ENCODE results near the gene PIN1.

The PIN1 gene

DNA sequence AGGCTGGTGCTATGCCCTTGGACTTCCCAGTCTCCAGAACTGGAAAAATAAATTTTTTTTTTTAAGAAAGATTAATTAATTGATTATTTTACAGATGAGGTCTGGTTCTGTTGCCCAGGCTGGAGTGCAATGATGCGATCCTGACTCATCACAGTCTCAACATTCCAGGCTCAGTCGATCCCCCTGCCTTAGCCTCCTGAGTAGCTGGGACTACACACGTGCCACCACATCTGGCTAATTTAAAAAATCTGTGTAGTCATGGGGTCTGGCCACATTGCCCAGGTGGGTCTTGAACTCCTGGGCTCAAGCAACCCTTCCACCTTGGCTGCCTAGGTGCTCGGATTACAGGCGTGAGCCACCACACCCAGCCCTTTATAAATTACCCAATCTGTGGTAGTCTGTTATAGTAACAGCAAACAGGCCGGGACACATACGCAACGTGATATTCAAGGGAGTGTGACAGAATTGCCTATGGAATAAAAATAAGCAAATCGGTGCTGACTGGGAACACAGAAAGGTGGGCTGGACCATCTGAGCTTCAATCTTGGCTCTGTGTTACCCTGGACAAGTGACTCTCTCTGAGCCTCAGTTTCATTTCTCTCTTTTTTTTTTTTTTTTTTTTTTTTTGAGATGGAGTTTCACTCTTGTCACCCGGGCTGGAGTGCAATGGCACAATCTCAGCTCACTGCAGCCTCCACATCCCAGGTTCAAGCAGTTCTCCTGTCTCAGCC, 42.8 kb downstream of the PIN1 start:
- H3K9me3 ChIP-seq (ENCODE audit: low read length) = no peaks in the 10 kb centered on the region
- no peak overlapping the region for H3K4me3 ChIP-seq (ENCODE audit: low read depth in 1 of 2, low read length in 2 of 2)
- no peak overlapping the region for H3K27ac ChIP-seq (ENCODE audit: low read depth, low read length)
- H3K9ac ChIP-seq (ENCODE audit: low read length) = no peak overlapping the region
- no peaks in the 10 kb centered on the region for H3K27me3 ChIP-seq (ENCODE audit: control insufficient read depth in 1 of 2, insufficient read depth in 2 of 2, low read length in 2 of 2)
- H3K4me1 ChIP-seq (ENCODE audit: insufficient read depth, low read length) = no peaks in the 10 kb centered on the region
- no peaks in the 10 kb centered on the region for H3K36me3 ChIP-seq (ENCODE audit: insufficient read depth, low read length)

GRCh38 chr19:9878511-9879196, 43.5 kb downstream of the PIN1 start:
- no peaks in the 10 kb centered on the region for H3K4me1 ChIP-seq (ENCODE audit: insufficient read depth, low read length)
- H3K4me3 ChIP-seq (ENCODE audit: low read depth in 1 of 2, low read length in 2 of 2) = no peak overlapping the region
- H3K36me3 ChIP-seq (ENCODE audit: insufficient read depth, low read length) = no peaks in the 10 kb centered on the region
- no peaks in the 10 kb centered on the region for H3K9me3 ChIP-seq (ENCODE audit: low read length)
- H3K9ac ChIP-seq (ENCODE audit: low read length) = no peak overlapping the region
- no peak overlapping the region for H3K27ac ChIP-seq (ENCODE audit: low read depth, low read length)
- no peaks in the 10 kb centered on the region for H3K27me3 ChIP-seq (ENCODE audit: control insufficient read depth in 1 of 2, insufficient read depth in 2 of 2, low read length in 2 of 2)

- no peak overlapping the region for H3K4me3 ChIP-seq (ENCODE audit: low read depth in 1 of 2, low read length in 2 of 2)
- no peaks in the 10 kb centered on the region for H3K27me3 ChIP-seq (ENCODE audit: control insufficient read depth in 1 of 2, insufficient read depth in 2 of 2, low read length in 2 of 2)
These were observed 46.6 kb downstream of the PIN1 start for GRCh38 chr19:9881720-9882119.

GRCh38 chr19:9883231-9883758, 48.2 kb downstream of the PIN1 start:
- no peak overlapping the region for H3K9ac ChIP-seq (ENCODE audit: low read length)

More at GRCh38 chr19:9881720-9882119, 46.6 kb downstream of the PIN1 start:
- no peaks in the 10 kb centered on the region for H3K4me1 ChIP-seq (ENCODE audit: insufficient read depth, low read length)
- H3K36me3 ChIP-seq (ENCODE audit: insufficient read depth, low read length) = no peaks in the 10 kb centered on the region
- H3K9me3 ChIP-seq (ENCODE audit: low read length) = no peaks in the 10 kb centered on the region
- no peak overlapping the region for H3K9ac ChIP-seq (ENCODE audit: low read length)
- no peak overlapping the region for H3K27ac ChIP-seq (ENCODE audit: low read depth, low read length)

DNA sequence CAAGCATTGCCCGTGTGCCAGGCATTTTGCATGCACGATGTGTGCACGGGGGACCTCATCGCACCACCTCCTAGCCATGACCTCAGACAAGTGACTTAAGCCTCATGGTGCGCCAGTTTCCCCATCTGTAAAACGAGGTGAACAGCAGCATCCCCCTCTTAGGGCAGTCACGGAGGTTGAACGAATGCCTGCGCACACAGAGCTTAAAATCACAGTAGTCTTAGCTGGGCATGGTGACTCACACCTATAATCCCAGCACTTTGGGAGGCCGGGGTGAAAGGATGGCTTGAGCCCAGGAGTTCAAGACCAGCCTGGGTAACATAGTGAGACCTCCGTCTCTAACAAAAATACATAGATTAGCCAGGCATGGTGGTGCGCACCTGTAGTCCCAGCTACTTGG, 48.6 kb downstream of the PIN1 start:
- H3K27ac ChIP-seq (ENCODE audit: low read depth, low read length) = no peak overlapping the region
- no peaks in the 10 kb centered on the region for H3K36me3 ChIP-seq (ENCODE audit: insufficient read depth, low read length)
- H3K9ac ChIP-seq (ENCODE audit: low read length) = no peak overlapping the region
- H3K27me3 ChIP-seq (ENCODE audit: control insufficient read depth in 1 of 2, insufficient read depth in 2 of 2, low read length in 2 of 2) = no peaks in the 10 kb centered on the region
- no peak overlapping the region for H3K4me3 ChIP-seq (ENCODE audit: low read depth in 1 of 2, low read length in 2 of 2)
- no peaks in the 10 kb centered on the region for H3K9me3 ChIP-seq (ENCODE audit: low read length)
- no peaks in the 10 kb centered on the region for H3K4me1 ChIP-seq (ENCODE audit: insufficient read depth, low read length)

More at GRCh38 chr19:9883231-9883758, 48.2 kb downstream of the PIN1 start:
- Histone ChIP-seq H3K27me3 (ENCODE audit: control insufficient read depth in 1 of 2, insufficient read depth in 2 of 2, low read length in 2 of 2) (no peaks in the 10 kb centered on the region), H3K4me3 (ENCODE audit: low read depth in 1 of 2, low read length in 2 of 2) (no peak overlapping the region), H3K27ac (ENCODE audit: low read depth, low read length) (no peak overlapping the region), H3K4me1 (ENCODE audit: insufficient read depth, low read length) (no peaks in the 10 kb centered on the region), H3K9me3 (ENCODE audit: low read length) (no peaks in the 10 kb centered on the region), H3K36me3 (ENCODE audit: insufficient read depth, low read length) (no peaks in the 10 kb centered on the region)

- no peaks in the 10 kb centered on the region for H3K36me3 ChIP-seq (ENCODE audit: insufficient read depth, low read length)
- H3K27me3 ChIP-seq (ENCODE audit: control insufficient read depth in 1 of 2, insufficient read depth in 2 of 2, low read length in 2 of 2) = no peaks in the 10 kb centered on the region
- H3K4me1 ChIP-seq (ENCODE audit: insufficient read depth, low read length) = no peaks in the 10 kb centered on the region
- no peaks in the 10 kb centered on the region for H3K9me3 ChIP-seq (ENCODE audit: low read length)
- H3K4me3 ChIP-seq (ENCODE audit: low read depth in 1 of 2, low read length in 2 of 2) = no peak overlapping the region
- H3K9ac ChIP-seq (ENCODE audit: low read length) = no peak overlapping the region
- H3K27ac ChIP-seq (ENCODE audit: low read depth, low read length) = no peak overlapping the region
These were observed 50.0 kb downstream of the PIN1 start for GRCh38 chr19:9885077-9885552.

DNA sequence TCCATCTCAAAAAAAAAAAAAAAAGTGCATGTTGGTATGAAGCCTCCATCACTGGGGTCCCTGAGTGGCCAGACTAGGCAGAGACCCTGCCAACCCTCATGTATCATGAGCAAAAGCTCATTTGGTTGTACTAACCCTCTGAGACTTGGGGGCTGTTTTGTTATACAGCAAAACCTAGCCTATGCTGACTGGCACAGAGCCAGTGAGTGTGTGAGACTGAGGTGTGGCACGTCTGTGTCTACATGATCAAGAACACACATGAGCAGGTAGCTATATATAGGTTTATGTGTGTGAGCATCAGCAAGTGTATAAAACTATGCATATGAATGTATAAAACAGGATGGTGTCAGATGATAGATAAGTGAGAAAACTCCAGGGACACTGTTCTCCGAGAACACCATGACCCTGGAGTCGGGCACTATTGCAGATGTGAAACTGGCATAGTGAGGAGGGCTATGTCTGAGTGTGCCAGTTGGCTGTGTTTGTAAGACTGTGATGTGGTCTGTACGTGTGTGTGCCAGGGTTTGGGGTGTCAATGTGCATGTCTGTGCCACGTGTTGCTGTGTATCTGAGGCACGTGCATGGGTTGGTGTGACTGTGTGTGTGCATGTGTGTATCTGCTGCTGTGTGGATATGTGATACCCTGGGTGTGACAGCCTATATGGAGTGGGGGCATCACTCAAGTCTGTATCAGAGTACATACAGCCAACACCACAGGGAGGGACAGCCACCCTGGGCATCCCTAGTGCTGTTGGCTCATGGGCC, 56.7 kb downstream of the PIN1 start:
- Histone ChIP-seq H3K4me1 (ENCODE audit: insufficient read depth, low read length) (no peaks in the 10 kb centered on the region), H3K9ac (ENCODE audit: low read length) (no peak overlapping the region), H3K4me3 (ENCODE audit: low read depth in 1 of 2, low read length in 2 of 2) (no peak overlapping the region), H3K36me3 (ENCODE audit: insufficient read depth, low read length) (no peaks in the 10 kb centered on the region), H3K27me3 (ENCODE audit: control insufficient read depth in 1 of 2, insufficient read depth in 2 of 2, low read length in 2 of 2) (no peaks in the 10 kb centered on the region), H3K27ac (ENCODE audit: low read depth, low read length) (no peak overlapping the region), H3K9me3 (ENCODE audit: low read length) (no peaks in the 10 kb centered on the region)

Measured in muscle layer of colon (tissue), 2 donors.